H1 (cell line): ENCODE measurements around the gene STXBP6. TPM values are rescaled to one million over a fixed set of nuclear protein-coding genes. Genes with fewer than 3 reads are reported as not detected.

Experiments used
- CTCF ChIA-PET: fragments of 300-600 bp; sonication (Branson Sonifier 250); formaldehyde crosslinking; loops from one replicate; lab custom pipeline; 2021; ENCODE audit not compliant: partially characterized antibody; lab: Charles Lee
- POLR2A ChIA-PET: fragments of 300-600 bp; sonication (Branson Sonifier 250); formaldehyde crosslinking; loops from one replicate; lab custom pipeline; 2021; ENCODE audit warnings: inconsistent platforms; ENCODE audit not compliant: partially characterized antibody; lab: Charles Lee
- DNase-seq, 2 experiments: peaks; one replicate each; pipeline versions ENCODE4 v3.0.0 to v3.0.0-alpha.2; 2010 to 2022; ENCODE audit warnings: low spot score in 2 of 2, low read depth in 1 of 2, mixed read lengths in 1 of 2
- FAIRE-seq: peaks from 2 replicates; lab custom pipeline; 2011; peaks lifted over from hg19 to GRCh38; lab: Jason Lieb, UNC
- H2AFZ ChIP-seq: 2 replicates; pipeline ENCODE4 v1.8.1; 2012; ENCODE audit warnings: low read length, inconsistent platforms
- H2AK5ac ChIP-seq: 2 replicates; pipeline ENCODE4 v1.6.1; 2013; ENCODE audit warnings: low read depth, low read length
- H2BK120ac ChIP-seq: replicated peaks from 2 replicates; pipeline ENCODE3; 2013; ENCODE audit warnings: low read depth, low read length, inconsistent platforms
- H2BK12ac ChIP-seq: 2 replicates; pipeline ENCODE4 v1.6.1; 2013; ENCODE audit warnings: low read depth, low read length
- H2BK15ac ChIP-seq: 2 replicates; pipeline ENCODE4 v1.6.1; 2013; ENCODE audit warnings: low read length
- H2BK20ac ChIP-seq: 2 replicates; pipeline ENCODE4 v1.6.1; 2013; ENCODE audit warnings: low read length
- H2BK5ac ChIP-seq: 2 replicates; pipeline ENCODE4 v1.6.1; 2013; ENCODE audit warnings: low read depth, low read length
- H3K14ac ChIP-seq: 2 replicates; pipeline ENCODE4 v1.6.1; 2013; ENCODE audit warnings: inconsistent platforms; ENCODE audit not compliant: insufficient read length
- H3K18ac ChIP-seq: 2 replicates; pipeline ENCODE4 v1.6.1; 2013; ENCODE audit warnings: low read length; ENCODE audit errors: extremely low read depth
- H3K23ac ChIP-seq: 2 replicates; pipeline ENCODE4 v1.6.1; 2013; ENCODE audit warnings: inconsistent platforms; ENCODE audit not compliant: insufficient read length
- H3K23me2 ChIP-seq: 2 replicates; pipeline ENCODE4 v1.6.1; 2013; ENCODE audit warnings: low read depth, low read length
- H3K27ac ChIP-seq: 2 replicates; pipeline ENCODE4 v1.6.1; 2011; ENCODE audit warnings: low read depth, low read length, inconsistent platforms
- H3K27me3 ChIP-seq, 4 experiments: replicated peaks in 1 of 4; 1 replicate in 1 of 4; 2 replicates in 3 of 4; pipeline versions ENCODE4 v1.6.1 to v1.8.1; 2011 to 2013; ENCODE audit warnings: low read length in 3 of 4, mild to moderate bottlenecking in 3 of 4, inconsistent platforms in 2 of 4, mixed read lengths in 2 of 4, moderate library complexity in 1 of 4; ENCODE audit not compliant: control insufficient read depth in 3 of 4, insufficient read depth in 3 of 4; ENCODE audit errors: extremely low read depth in 1 of 4
- H3K36me3 ChIP-seq, 4 experiments: 2 replicates each; pipeline versions ENCODE4 v1.6.1 to v1.8.1; 2011 to 2013; ENCODE audit warnings: mild to moderate bottlenecking in 4 of 4, low read length in 3 of 4, moderate library complexity in 2 of 4, control low read depth in 1 of 4, inconsistent platforms in 1 of 4; ENCODE audit not compliant: insufficient read depth in 4 of 4, control insufficient read depth in 2 of 4
- H3K4ac ChIP-seq: replicated peaks from 2 replicates; pipeline ENCODE3; 2013; ENCODE audit warnings: low read length, low read depth, mixed read lengths, inconsistent platforms; ENCODE audit not compliant: insufficient read length
- H3K4me1 ChIP-seq, 4 experiments: replicated peaks in 1 of 4; 1 replicate in 1 of 4; 2 replicates in 3 of 4; pipeline versions ENCODE4 v1.6.1 to v1.8.1; 2011 to 2013; ENCODE audit warnings: low read length in 3 of 4, inconsistent platforms in 2 of 4, mixed read lengths in 1 of 4; ENCODE audit not compliant: insufficient read depth in 4 of 4, control insufficient read depth in 3 of 4
- H3K4me2 ChIP-seq, 2 experiments: 2 replicates each; pipeline versions ENCODE4 v1.6.1 to v1.8.1; 2011 to 2013; ENCODE audit warnings: low read depth in 2 of 2, low read length in 2 of 2, control low read depth in 1 of 2, inconsistent platforms in 1 of 2, mild to moderate bottlenecking in 1 of 2; ENCODE audit not compliant: insufficient read depth in 1 of 2
- H3K4me3 ChIP-seq, 4 experiments: fragments of 200-600, 300-600 bp in 1 of 4; sonication (generic), shearing (Covaris generic), sonication (Bioruptor Twin) in 1 of 4; 2 replicates each; pipeline versions ENCODE4 v1.5.1 to v1.8.1; 2011 to 2016; ENCODE audit warnings: low read length in 4 of 4, low read depth in 3 of 4, control low read depth in 2 of 4, inconsistent platforms in 2 of 4, mild to moderate bottlenecking in 2 of 4, mixed read lengths in 1 of 4, moderate library complexity in 1 of 4; ENCODE audit not compliant: insufficient read depth in 2 of 4; ENCODE audit errors: extremely low read depth in 1 of 4
- H3K56ac ChIP-seq: replicated peaks from 2 replicates; pipeline ENCODE3; 2013; ENCODE audit warnings: low read depth, mild to moderate bottlenecking, mixed read lengths, low read length, inconsistent platforms; ENCODE audit not compliant: insufficient read length
- H3K79me1 ChIP-seq: 2 replicates; pipeline ENCODE4 v1.6.1; 2013; ENCODE audit warnings: low read depth, low read length, control low read depth
- H3K79me2 ChIP-seq, 2 experiments: 2 replicates each; pipeline versions ENCODE4 v1.6.1 to v1.8.1; 2012 to 2013; ENCODE audit warnings: low read length in 2 of 2, mild to moderate bottlenecking in 2 of 2, inconsistent platforms in 1 of 2; ENCODE audit not compliant: insufficient read depth in 2 of 2, control insufficient read depth in 1 of 2
- H3K9ac ChIP-seq, 4 experiments: replicated peaks in 1 of 4; 1 replicate in 1 of 4; 2 replicates in 3 of 4; pipeline versions ENCODE4 v1.6.1 to v1.8.1; 2011 to 2013; ENCODE audit warnings: low read depth in 3 of 4, low read length in 3 of 4, control low read depth in 2 of 4, mild to moderate bottlenecking in 2 of 4, moderate library complexity in 2 of 4, inconsistent platforms in 1 of 4; ENCODE audit errors: extremely low read depth in 1 of 4
- H3K9me3 ChIP-seq, 2 experiments: 2 replicates each; pipeline versions ENCODE4 v1.6.1 to v1.8.1; 2012 to 2013; ENCODE audit warnings: mild to moderate bottlenecking in 2 of 2, moderate library complexity in 2 of 2, control low read depth in 1 of 2, inconsistent platforms in 1 of 2, low read depth in 1 of 2, low read length in 1 of 2, mixed read lengths in 1 of 2; ENCODE audit not compliant: insufficient read depth in 2 of 2
- H4K20me1 ChIP-seq, 2 experiments: replicated peaks in 1 of 2; 2 replicates each; pipeline versions ENCODE3 to v1.8.1; 2011 to 2013; ENCODE audit warnings: inconsistent platforms in 2 of 2, low read length in 2 of 2, mild to moderate bottlenecking in 1 of 2; ENCODE audit not compliant: insufficient read depth in 2 of 2, control insufficient read depth in 1 of 2
- H4K5ac ChIP-seq: 2 replicates; pipeline ENCODE4 v1.6.1; 2013; ENCODE audit warnings: low read length, low read depth, mixed read lengths, inconsistent platforms; ENCODE audit not compliant: insufficient read length
- H4K8ac ChIP-seq: 2 replicates; pipeline ENCODE4 v1.8.0; 2013; ENCODE audit warnings: mild to moderate bottlenecking, moderate library complexity, low read length, inconsistent platforms; ENCODE audit not compliant: insufficient read depth; ENCODE audit errors: extremely low read depth
- H4K91ac ChIP-seq: replicated peaks from 2 replicates; pipeline ENCODE3; 2013; ENCODE audit warnings: low read length, mixed read lengths, inconsistent platforms; ENCODE audit not compliant: insufficient read length
- CEBPB ChIP-seq: IDR thresholded peaks from 2 replicates; pipeline ENCODE4 v1.6.1; 2012; ENCODE audit warnings: low read depth, low read length
- KDM4A ChIP-seq: IDR thresholded peaks from one replicate; pipeline ENCODE4 v1.7.1; 2012; ENCODE audit warnings: low read depth, mild to moderate bottlenecking, moderate library complexity, low read length, inconsistent platforms; ENCODE audit not compliant: severe bottlenecking
- KDM5A ChIP-seq: fragments of 200-600 bp; IDR thresholded peaks from 2 replicates; pipeline ENCODE4 v1.7.1; 2012; ENCODE audit warnings: mild to moderate bottlenecking, low read length, inconsistent platforms, mixed read lengths
- PHF8 ChIP-seq: fragments of 200-600 bp; sonication (generic); conservative IDR thresholded peaks from 2 replicates; pipeline ENCODE4 v1.7.1; 2012; ENCODE audit warnings: low read depth, mild to moderate bottlenecking, inconsistent platforms, low read length, moderate library complexity
- POLR2AphosphoS5 ChIP-seq: IDR thresholded peaks from 2 replicates; pipeline ENCODE4 v1.6.1; 2011; ENCODE audit warnings: low read depth, low read length
- RBBP5 ChIP-seq: IDR thresholded peaks from 2 replicates; pipeline ENCODE4 v1.7.1; 2012; ENCODE audit warnings: low read depth, mild to moderate bottlenecking, inconsistent platforms, low read length, moderate library complexity, borderline replicate concordance
- SUZ12 ChIP-seq: fragments of 200-600 bp; sonication (generic); IDR thresholded peaks from 2 replicates; pipeline ENCODE4 v1.6.1; 2012; ENCODE audit warnings: mild to moderate bottlenecking, inconsistent platforms, low read length, moderate library complexity, mixed read lengths
- TAF1 ChIP-seq: IDR thresholded peaks from 2 replicates; pipeline ENCODE4 v1.6.1; 2011; ENCODE audit warnings: mild to moderate bottlenecking, low read depth, low read length
- TAF7 ChIP-seq: optimal IDR thresholded peaks from 2 replicates; pipeline ENCODE3; 2011; ENCODE audit warnings: low read depth, mild to moderate bottlenecking, inconsistent platforms, low read length, moderate library complexity, borderline replicate concordance
- TBP ChIP-seq: IDR thresholded peaks from 2 replicates; pipeline ENCODE4 v1.6.1; 2011; ENCODE audit warnings: low read depth, low read length, improper control_type of control experiment
- TCF12 ChIP-seq: IDR thresholded peaks from 2 replicates; pipeline ENCODE4 v1.6.1; 2011; ENCODE audit warnings: low read depth, mild to moderate bottlenecking, low read length
- YY1 ChIP-seq: IDR thresholded peaks from 2 replicates; pipeline ENCODE4 v1.6.1; 2011; ENCODE audit warnings: low read depth, mild to moderate bottlenecking, low read length
- ZNF274 ChIP-seq: IDR thresholded peaks from 2 replicates; pipeline ENCODE4 v1.7.0; 2012; ENCODE audit warnings: low read length, borderline replicate concordance; ENCODE audit errors: extremely low read depth
- WGBS, 2 experiments: shearing (Covaris generic) in 1 of 2; methylation state at CpG; one replicate each; pipeline versions ENCODE4 v1.1.6 to v1.1.7; 2013 to 2015; ENCODE audit warnings: low lambda C conversion rate in 2 of 2, mixed read lengths in 2 of 2, inconsistent platforms in 1 of 2, low coverage in 1 of 2, missing lambda C conversion rate in 1 of 2; ENCODE audit not compliant: insufficient replicate concordance in 2 of 2, insufficient coverage in 1 of 2, insufficient read length in 1 of 2; ENCODE audit errors: extremely low coverage in 1 of 2, missing lambda C conversion rate in 1 of 2; 5-methylcytosine and 5-hydroxymethylcytosine counted together
- polyA plus RNA-seq, 7 experiments: library from polyadenylated mRNA; depleted of rRNA in 3 of 7; stranded (reverse) in 5 of 7; unstranded in 2 of 7; fragments of >200 nt in 5 of 7; fragments of 200-250 nt in 2 of 7; gene quantifications; 1 replicate in 5 of 7; 2 replicates in 1 of 7; 4 replicates in 1 of 7; pipeline versions ENCODE4 v1.2.1 to v1.2.3, GENCODE V29; 2011 to 2013; ENCODE audit warnings: missing spikeins in 2 of 7, mixed read lengths in 2 of 7
- total RNA-seq: library from RNA; stranded (reverse); fragmentation: NEBNext Ultra II Directional; extraction: Animal tissue kit (Norgen Biotek cat#: 25700); gene quantifications from 2 replicates; pipeline ENCODE4 v1.2.1, GENCODE V29; 2021
- TF ChIP-seq, protein P1 (sequence below): IDR thresholded peaks from 2 replicates; pipeline ENCODE4 v1.6.1; 2011; ENCODE audit warnings: low read depth, mild to moderate bottlenecking, low read length; ENCODE audit not compliant: insufficient read depth

The STXBP6 gene
- total and polyA plus RNA-seq, 2 of the 8 experiments (the other 6 are each of a cell fraction or from before 2014, with no cell fraction given): 9.4 to 18.1 TPM

GRCh38 chr14:24908592-24909236 is 141.2 kb downstream of the STXBP6 start:
- Histone ChIP-seq H3K9me3 (no peaks in the 10 kb centered on the region), H3K4me1 (no peaks in the 10 kb centered on the region)
- 92% methylated on average over 4 of the region's 4 CpGs; no CpG with 5 or more reads in 1 of the 2 experiments for WGBS, 2 experiments

More at GRCh38 chr14:24908592-24909236, 141.2 kb downstream of the STXBP6 start:
- Histone ChIP-seq H3K4ac (no peak overlapping the region), H3K79me2 (no peaks in the 10 kb centered on the region), H4K8ac (no peak overlapping the region), H3K9ac (no peak overlapping the region), H4K20me1 (no peaks in the 10 kb centered on the region), H3K4me3 (no peak overlapping the region), H3K14ac (no peak overlapping the region), H3K27ac (no peak overlapping the region), H3K23me2 (no peaks in the 10 kb centered on the region), H3K36me3 (no peaks in the 10 kb centered on the region), H3K18ac (no peak overlapping the region), H3K4me2 (no peak overlapping the region), H2BK5ac (no peak overlapping the region)
- CTCF ChIA-PET: interaction anchor here (0.8 kb wide), 1 partner anchor 133 kb away, joined by 4 read pairs; no protein-coding TSS in a partner anchor
- TF ChIP-seq KDM5A (no peak), RBBP5 (no peak), TCF12 (no peak), TBP (no peak), TAF7 (no peak), KDM4A (no peak), TAF1 (no peak), SUZ12 (no peak), CEBPB (no peak), YY1 (no peak), POLR2AphosphoS5 (no peak), ZNF274 (no peak), PHF8 (no peak)
- TF ChIP-seq, protein P1, sequence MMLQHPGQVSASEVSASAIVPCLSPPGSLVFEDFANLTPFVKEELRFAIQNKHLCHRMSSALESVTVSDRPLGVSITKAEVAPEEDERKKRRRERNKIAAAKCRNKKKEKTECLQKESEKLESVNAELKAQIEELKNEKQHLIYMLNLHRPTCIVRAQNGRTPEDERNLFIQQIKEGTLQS: no peak
- TF ChIP-seq, all 59 proteins: peak for 0
- H2BK12ac ChIP-seq: no peak overlapping the region
- H3K27me3 ChIP-seq: no peaks in the 10 kb centered on the region
- DNase-seq (no peak), FAIRE-seq (no peak)
- no peak overlapping the region for H3K23ac ChIP-seq
- no peaks in the 10 kb centered on the region for H3K79me1 ChIP-seq
- no peak overlapping the region for H2BK20ac ChIP-seq
- H2BK120ac ChIP-seq: no peak overlapping the region
- no peak overlapping the region for H4K91ac ChIP-seq
- POLR2A ChIA-PET: no interaction called here
- H3K56ac ChIP-seq: no peak overlapping the region
- H2AFZ ChIP-seq: no peak overlapping the region
- no peak overlapping the region for H2BK15ac ChIP-seq
- H4K5ac ChIP-seq: no peak overlapping the region
- H2AK5ac ChIP-seq: no peak overlapping the region
